Measurements from ENCODE around the gene BRIX1. TPM values are rescaled to one million over a fixed set of nuclear protein-coding genes. Genes with fewer than 3 reads are reported as not detected.

Gene BRIX1
- total and polyA plus RNA-seq, 2 experiments from 2014 or later, result 72.6 to 171 TPM

DNA sequence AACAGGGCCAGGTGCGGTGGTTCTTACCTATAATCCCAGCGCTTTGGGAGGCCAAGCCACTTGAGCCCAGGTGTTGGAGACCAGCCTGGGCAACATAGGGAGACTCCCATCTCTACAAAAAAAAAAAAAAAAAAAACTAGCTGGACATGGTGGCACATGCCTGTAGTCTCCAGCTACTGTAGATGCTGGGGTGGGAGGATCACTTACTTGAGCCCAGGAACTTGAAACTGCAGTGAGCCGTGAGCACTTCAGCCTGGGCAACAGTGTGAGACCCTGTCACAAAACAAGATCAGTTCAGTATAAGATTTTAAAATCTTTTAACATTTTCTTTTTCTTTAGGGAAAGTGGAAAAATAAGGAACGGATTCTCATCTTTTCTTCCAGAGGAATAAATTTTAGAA, 2.5 kb downstream of the BRIX1 start:
- no peak overlapping the region for H3K27ac ChIP-seq (ENCODE audit: low read depth)
- DNase-seq (ENCODE audit: low spot score) (no peak), ATAC-seq (no peak)
- H4K20me1 ChIP-seq (replicated peaks; ENCODE audit: insufficient read depth), result peaks cover 26% of the 10 kb centered on the region
- peaks cover 10% of the 10 kb centered on the region; the same call in 1 of the 2 replicates for H3F3A ChIP-seq (replicated peaks; ENCODE audit: low read depth)
- no peak overlapping the region for H3K4me2 ChIP-seq
- H2AFZ ChIP-seq, result no peak overlapping the region
- peaks cover 5% of the 10 kb centered on the region for H3K27me3 Mint-ChIP-seq (ENCODE audit: insufficient read depth, low read depth, poor library complexity)
- peak overlapping the region; percentile 93; the same call in 1 of the 2 replicates for H3K4me3 ChIP-seq
- H3K9me2 ChIP-seq (ENCODE audit: insufficient read depth), result no peaks in the 10 kb centered on the region
- H3K79me2 ChIP-seq (replicated peaks; ENCODE audit: insufficient read depth), result peaks cover 79% of the 10 kb centered on the region
- H3K27me3 ChIP-seq (ENCODE audit: insufficient read depth), result no peaks in the 10 kb centered on the region
- H3K36me3 ChIP-seq (ENCODE audit: insufficient read depth), result peaks cover 54% of the 10 kb centered on the region
- H3K27ac Mint-ChIP-seq, result 0 out of 2 replicates have a peak overlapping the region, but pooled peaks have one; percentile 6
- H3K4me3 Mint-ChIP-seq, result no peak overlapping the region
- H3K36me3 Mint-ChIP-seq (ENCODE audit: low read depth), result peaks cover 60% of the 10 kb centered on the region
- peaks cover 21% of the 10 kb centered on the region for H3K4me1 ChIP-seq (ENCODE audit: insufficient read depth)
- TF ChIP-seq STAT1 (IDR thresholded peaks at IDR 0.05; ENCODE audit: unreplicated experiment), result no peak
- TF ChIP-seq REST (IDR thresholded peaks at IDR 0.05; ENCODE audit: unreplicated experiment), result no peak
- TF ChIP-seq, protein P1, sequence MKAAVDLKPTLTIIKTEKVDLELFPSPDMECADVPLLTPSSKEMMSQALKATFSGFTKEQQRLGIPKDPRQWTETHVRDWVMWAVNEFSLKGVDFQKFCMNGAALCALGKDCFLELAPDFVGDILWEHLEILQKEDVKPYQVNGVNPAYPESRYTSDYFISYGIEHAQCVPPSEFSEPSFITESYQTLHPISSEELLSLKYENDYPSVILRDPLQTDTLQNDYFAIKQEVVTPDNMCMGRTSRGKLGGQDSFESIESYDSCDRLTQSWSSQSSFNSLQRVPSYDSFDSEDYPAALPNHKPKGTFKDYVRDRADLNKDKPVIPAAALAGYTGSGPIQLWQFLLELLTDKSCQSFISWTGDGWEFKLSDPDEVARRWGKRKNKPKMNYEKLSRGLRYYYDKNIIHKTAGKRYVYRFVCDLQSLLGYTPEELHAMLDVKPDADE (IDR thresholded peaks at IDR 0.05), result no peak
- TF ChIP-seq ZNF331 (CRISPR knock-in tag; IDR thresholded peaks at IDR 0.05; ENCODE audit: low read depth), result no peak
- no peak for TF ChIP-seq NANOG (IDR thresholded peaks at IDR 0.05; ENCODE audit: borderline replicate concordance)
- TF ChIP-seq EZH2 (IDR thresholded peaks at IDR 0.05; ENCODE audit: low read depth, unreplicated experiment), result no peak
- no peak for TF ChIP-seq CTCF (conservative IDR thresholded peaks at IDR 0.05; ENCODE audit: low read depth in 2 of 2)
- TF ChIP-seq ZNF114 (CRISPR knock-in tag; IDR thresholded peaks at IDR 0.05), result no peak
- TF ChIP-seq POLR2AphosphoS5 (IDR thresholded peaks at IDR 0.05; ENCODE audit: low read depth), result no peak
- TF ChIP-seq CREB1 (CRISPR knock-in tag; IDR thresholded peaks at IDR 0.05; ENCODE audit: low read depth), result no peak
- TF ChIP-seq JUNB (IDR thresholded peaks at IDR 0.05; ENCODE audit: unreplicated experiment), result no peak
- TF ChIP-seq ZNF462 (CRISPR knock-in tag; IDR thresholded peaks at IDR 0.05), result no peak
- no peak for TF ChIP-seq EZH2phosphoT487 (IDR thresholded peaks at IDR 0.05; ENCODE audit: unreplicated experiment)
- H3K4me1 Mint-ChIP-seq, result peaks cover 22% of the 10 kb centered on the region
- H3K9me3 Mint-ChIP-seq, result no peaks in the 10 kb centered on the region
